Coronary artery (tissue), 2 donors: Measurements from ENCODE around the gene DZIP1.

ENCODE experiments used
- DNase-seq: peaks from one replicate; pipeline ENCODE4 v3.0.0-alpha.2; 2017; ENCODE audit warnings: low spot score
- H3K27ac ChIP-seq, 2 donors: fragments of 200-600 bp; sonication (generic); one replicate each; pipeline ENCODE4 v1.5.1; 2016 to 2019
- H3K4me3 ChIP-seq: fragments of 200-600 bp; sonication (generic); 2 replicates; pipeline ENCODE4 v1.5.1; 2016; ENCODE audit warnings: mild to moderate bottlenecking, moderate library complexity
- CTCF ChIP-seq: fragments of 200-600 bp; sonication (generic); IDR thresholded peaks from one replicate; pipeline ENCODE4 v1.5.1; 2019; ENCODE audit warnings: antibody characterized with exemption

DZIP1 gene

GRCh38 chr13:95552208-95552538 is 92.3 kb downstream of the DZIP1 start:
- TF ChIP-seq CTCF, result no peak
- Histone ChIP-seq H3K4me3 (peak overlapping the region; percentile 55), H3K27ac (no peak overlapping the region)
- DNase-seq, result no peak

GRCh38 chr13:95547531-95548167 is 96.9 kb downstream of the DZIP1 start:
- no peak overlapping the region for H3K27ac ChIP-seq
- TF ChIP-seq CTCF, result no peak
- DNase-seq, result no peak

GRCh38 chr13:95546919-95547318 is 97.6 kb downstream of the DZIP1 start:
- DNase-seq, result no peak

More at GRCh38 chr13:95547531-95548167, 96.9 kb downstream of the DZIP1 start:
- H3K4me3 ChIP-seq, result no peak overlapping the region

GRCh38 chr13:95544293-95544692 is 100.2 kb downstream of the DZIP1 start:
- no peak for DNase-seq
- Histone ChIP-seq H3K4me3 (no peak overlapping the region), H3K27ac (no peak overlapping the region)
- TF ChIP-seq CTCF, result no peak

More at GRCh38 chr13:95546919-95547318, 97.6 kb downstream of the DZIP1 start:
- Histone ChIP-seq H3K4me3 (no peak overlapping the region), H3K27ac (no peak overlapping the region)
- TF ChIP-seq CTCF, result no peak

GRCh38 chr13:95541911-95542474 is 102.5 kb downstream of the DZIP1 start:
- Histone ChIP-seq H3K27ac (no peak overlapping the region), H3K4me3 (no peak overlapping the region)
- no peak for DNase-seq
- no peak for TF ChIP-seq CTCF

GRCh38 chr13:95541308-95541707 is 103.2 kb downstream of the DZIP1 start:
- Histone ChIP-seq H3K27ac (no peak overlapping the region), H3K4me3 (no peak overlapping the region)
- DNase-seq, result no peak
- TF ChIP-seq CTCF, result no peak

GRCh38 chr13:95540888-95541287 is 103.6 kb downstream of the DZIP1 start:
- Histone ChIP-seq H3K4me3 (no peak overlapping the region), H3K27ac (no peak overlapping the region)
- TF ChIP-seq CTCF, result no peak
- no peak for DNase-seq
